Measurements from ENCODE around the gene JAK2. TPM values are rescaled to one million over a fixed set of nuclear protein-coding genes. Genes with fewer than 3 reads are reported as not detected.

Gene JAK2
- total RNA-seq, 5 donors from 2014 or later (not counting 1 experiment from before 2014, with no cell fraction given), result 12.6 to 16.2 (median 15.0) TPM

GRCh38 chr9:4994166-4994890 is 9.3 kb downstream of the JAK2 start:
- no peak for ATAC-seq (replicated peaks in 1 of 4)
- DNase-seq, result no peak
- Histone ChIP-seq H3K4me1 (ENCODE audit: control insufficient read depth in 1 of 2, extremely low read depth in 1 of 2, insufficient read depth in 2 of 2, low read length in 2 of 2) (no peaks in the 10 kb centered on the region), H3K9me3 (no peaks in the 10 kb centered on the region), H3K4me3 (ENCODE audit: control insufficient read depth in 1 of 2, extremely low read depth in 1 of 2, low read length in 1 of 2) (no peak overlapping the region), H3K27ac (ENCODE audit: low read length) (no peak overlapping the region), H3K36me3 (ENCODE audit: control insufficient read depth in 2 of 2, extremely low read depth in 1 of 2, insufficient read depth in 1 of 2, low read length in 1 of 2) (peaks cover 4 to 11% of the 10 kb centered on the region in 2 donors), H3K27me3 (replicated peaks in 1 of 2; ENCODE audit: control insufficient read depth in 2 of 2, extremely low read depth in 1 of 2, insufficient read depth in 2 of 2, low read length in 1 of 2) (no peaks in the 10 kb centered on the region)
- peaks cover 40 to 46% (median 42%) of the 10 kb centered on the region in 3 donors for H3K4me1 Mint-ChIP-seq
- peaks cover 42% of the 10 kb centered on the region for H3K36me3 Mint-ChIP-seq
- WGBS (ENCODE audit: insufficient coverage), result no CpG with 5 or more reads among the region's 4 CpGs
- ChIA-PET POLR2A (no interaction called here), CTCF (interaction anchor here in 1 of 2 donors (0.9 kb wide), 1 partner anchor 243 kb away, joined by 3 read pairs; no protein-coding TSS in a partner anchor)
- H3K9me3 Mint-ChIP-seq, result peaks cover 0 to 11% (median 0%) of the 10 kb centered on the region in 3 donors
- no peak overlapping the region for H3K27ac Mint-ChIP-seq
- H3K27me3 Mint-ChIP-seq, result no peaks in the 10 kb centered on the region
- H3K4me3 Mint-ChIP-seq, result no peak overlapping the region

GRCh38 chr9:4997196-4997595 is 12.1 kb downstream of the JAK2 start:
- CTCF ChIA-PET, result no interaction called here
- POLR2A ChIA-PET, result no interaction called here
- no CpG with 5 or more reads among the region's 3 CpGs for WGBS (ENCODE audit: insufficient coverage)

GRCh38 chr9:4997631-4998030 is 12.6 kb downstream of the JAK2 start:
- Histone ChIP-seq H3K36me3 (ENCODE audit: control insufficient read depth in 2 of 2, extremely low read depth in 1 of 2, insufficient read depth in 1 of 2, low read length in 1 of 2) (peaks cover 0 to 8% of the 10 kb centered on the region in 2 donors), H3K9me3 (no peaks in the 10 kb centered on the region), H3K27ac (ENCODE audit: low read length) (no peak overlapping the region), H3K27me3 (replicated peaks in 1 of 2; ENCODE audit: control insufficient read depth in 2 of 2, extremely low read depth in 1 of 2, insufficient read depth in 2 of 2, low read length in 1 of 2) (no peaks in the 10 kb centered on the region), H3K4me1 (ENCODE audit: control insufficient read depth in 1 of 2, extremely low read depth in 1 of 2, insufficient read depth in 2 of 2, low read length in 2 of 2) (no peaks in the 10 kb centered on the region), H3K4me3 (ENCODE audit: control insufficient read depth in 1 of 2, extremely low read depth in 1 of 2, low read length in 1 of 2) (no peak overlapping the region)
- CTCF ChIA-PET, result no interaction called here
- POLR2A ChIA-PET, result no interaction called here
- H3K36me3 Mint-ChIP-seq, result peaks cover 50% of the 10 kb centered on the region
- H3K4me1 Mint-ChIP-seq, result peaks cover 31 to 33% (median 33%) of the 10 kb centered on the region in 3 donors
- no peaks in the 10 kb centered on the region for H3K27me3 Mint-ChIP-seq
- H3K4me3 Mint-ChIP-seq, result no peak overlapping the region
- H3K27ac Mint-ChIP-seq, result no peak overlapping the region
- DNase-seq (no peak), ATAC-seq (replicated peaks in 1 of 4) (no peak)
- peaks cover 0 to 19% (median 5%) of the 10 kb centered on the region in 3 donors for H3K9me3 Mint-ChIP-seq

More at GRCh38 chr9:4997196-4997595, 12.1 kb downstream of the JAK2 start:
- Mint-ChIP-seq H3K27me3 (no peaks in the 10 kb centered on the region), H3K27ac (no peak overlapping the region), H3K4me1 (peaks cover 33 to 37% (median 35%) of the 10 kb centered on the region in 3 donors), H3K9me3 (peaks cover 0 to 19% (median 4%) of the 10 kb centered on the region in 3 donors), H3K36me3 (peaks cover 52% of the 10 kb centered on the region), H3K4me3 (no peak overlapping the region)
- ATAC-seq (replicated peaks in 1 of 4), result no peak
- DNase-seq, result no peak
- H3K27ac ChIP-seq (ENCODE audit: low read length), result no peak overlapping the region
- no peaks in the 10 kb centered on the region for H3K4me1 ChIP-seq (ENCODE audit: control insufficient read depth in 1 of 2, extremely low read depth in 1 of 2, insufficient read depth in 2 of 2, low read length in 2 of 2)
- no peaks in the 10 kb centered on the region for H3K27me3 ChIP-seq (replicated peaks in 1 of 2; ENCODE audit: control insufficient read depth in 2 of 2, extremely low read depth in 1 of 2, insufficient read depth in 2 of 2, low read length in 1 of 2)
- peaks cover under 1 to 8% of the 10 kb centered on the region in 2 donors for H3K36me3 ChIP-seq (ENCODE audit: control insufficient read depth in 2 of 2, extremely low read depth in 1 of 2, insufficient read depth in 1 of 2, low read length in 1 of 2)
- H3K4me3 ChIP-seq (ENCODE audit: control insufficient read depth in 1 of 2, extremely low read depth in 1 of 2, low read length in 1 of 2), result no peak overlapping the region
- no peaks in the 10 kb centered on the region for H3K9me3 ChIP-seq

- no peaks in the 10 kb centered on the region for H3K9me3 ChIP-seq
- Mint-ChIP-seq H3K27me3 (no peaks in the 10 kb centered on the region), H3K4me1 (peaks cover 12 to 22% (median 19%) of the 10 kb centered on the region in 3 donors), H3K36me3 (peaks cover 55% of the 10 kb centered on the region), H3K27ac (no peak overlapping the region), H3K4me3 (no peak overlapping the region), H3K9me3 (peaks cover 0 to 28% (median 12%) of the 10 kb centered on the region in 3 donors)
- H3K4me3 ChIP-seq (ENCODE audit: control insufficient read depth in 1 of 2, extremely low read depth in 1 of 2, low read length in 1 of 2), result no peak overlapping the region
- no peaks in the 10 kb centered on the region for H3K4me1 ChIP-seq (ENCODE audit: control insufficient read depth in 1 of 2, extremely low read depth in 1 of 2, insufficient read depth in 2 of 2, low read length in 2 of 2)
- H3K36me3 ChIP-seq (ENCODE audit: control insufficient read depth in 2 of 2, extremely low read depth in 1 of 2, insufficient read depth in 1 of 2, low read length in 1 of 2), result no peaks in the 10 kb centered on the region
- ChIA-PET POLR2A (no interaction called here), CTCF (no interaction called here)
- no peaks in the 10 kb centered on the region for H3K27me3 ChIP-seq (replicated peaks in 1 of 2; ENCODE audit: control insufficient read depth in 2 of 2, extremely low read depth in 1 of 2, insufficient read depth in 2 of 2, low read length in 1 of 2)
- DNase-seq, result no peak
- WGBS (ENCODE audit: insufficient coverage), result no CpG with 5 or more reads among the region's 1 CpG
- no peak for ATAC-seq (replicated peaks in 1 of 4)
- no peak overlapping the region for H3K27ac ChIP-seq (ENCODE audit: low read length)
Measured at GRCh38 chr9:5002811-5003210, 17.7 kb downstream of the JAK2 start.

GRCh38 chr9:5004481-5004880 is 19.4 kb downstream of the JAK2 start:
- Mint-ChIP-seq H3K4me1 (peaks cover 17 to 26% (median 25%) of the 10 kb centered on the region in 3 donors), H3K27ac (no peak overlapping the region), H3K27me3 (no peaks in the 10 kb centered on the region), H3K36me3 (peaks cover 53% of the 10 kb centered on the region), H3K4me3 (no peak overlapping the region), H3K9me3 (peaks cover 0 to 28% (median 12%) of the 10 kb centered on the region in 3 donors)
- DNase-seq, result no peak
- Histone ChIP-seq H3K4me3 (ENCODE audit: control insufficient read depth in 1 of 2, extremely low read depth in 1 of 2, low read length in 1 of 2) (no peak overlapping the region), H3K36me3 (ENCODE audit: control insufficient read depth in 2 of 2, extremely low read depth in 1 of 2, insufficient read depth in 1 of 2, low read length in 1 of 2) (no peaks in the 10 kb centered on the region), H3K27me3 (replicated peaks in 1 of 2; ENCODE audit: control insufficient read depth in 2 of 2, extremely low read depth in 1 of 2, insufficient read depth in 2 of 2, low read length in 1 of 2) (no peaks in the 10 kb centered on the region), H3K4me1 (ENCODE audit: control insufficient read depth in 1 of 2, extremely low read depth in 1 of 2, insufficient read depth in 2 of 2, low read length in 2 of 2) (no peaks in the 10 kb centered on the region), H3K9me3 (no peaks in the 10 kb centered on the region), H3K27ac (ENCODE audit: low read length) (no peak overlapping the region)
- ChIA-PET POLR2A (no interaction called here), CTCF (no interaction called here)
- no peak for ATAC-seq (replicated peaks in 1 of 4)

GRCh38 chr9:5008202-5008601 is 23.1 kb downstream of the JAK2 start:
- Mint-ChIP-seq H3K4me1 (peaks cover 22 to 42% (median 31%) of the 10 kb centered on the region in 3 donors), H3K4me3 (no peak overlapping the region), H3K27me3 (no peaks in the 10 kb centered on the region), H3K9me3 (peaks cover 0 to 13% (median 7%) of the 10 kb centered on the region in 3 donors), H3K36me3 (peaks cover 46% of the 10 kb centered on the region), H3K27ac (no peak overlapping the region)
- no peak overlapping the region for H3K4me3 ChIP-seq (ENCODE audit: control insufficient read depth in 1 of 2, extremely low read depth in 1 of 2, low read length in 1 of 2)
- no peak overlapping the region for H3K27ac ChIP-seq (ENCODE audit: low read length)
- DNase-seq (no peak), ATAC-seq (replicated peaks in 1 of 4) (no peak)
- no peaks in the 10 kb centered on the region for H3K27me3 ChIP-seq (replicated peaks in 1 of 2; ENCODE audit: control insufficient read depth in 2 of 2, extremely low read depth in 1 of 2, insufficient read depth in 2 of 2, low read length in 1 of 2)
- H3K4me1 ChIP-seq (ENCODE audit: control insufficient read depth in 1 of 2, extremely low read depth in 1 of 2, insufficient read depth in 2 of 2, low read length in 2 of 2), result no peaks in the 10 kb centered on the region
- CTCF ChIA-PET, result no interaction called here
- POLR2A ChIA-PET, result no interaction called here
- H3K36me3 ChIP-seq (ENCODE audit: control insufficient read depth in 2 of 2, extremely low read depth in 1 of 2, insufficient read depth in 1 of 2, low read length in 1 of 2), result peaks cover 0 to 2% of the 10 kb centered on the region in 2 donors
- H3K9me3 ChIP-seq, result no peaks in the 10 kb centered on the region

Measured in T-cell (primary cell).